NOMO-1 treated with dmso at 0.1 percent for 144 hours (cell line): ENCODE results near the gene VTCN1.

Experiments used
- DNase-seq: peaks from one replicate; lab custom pipeline; 2025; ENCODE audit not compliant: unreplicated experiment; lab: John Stamatoyannopoulos, UW

The VTCN1 gene

GRCh38 chr1:117210386-117210785, 341 bp downstream of the VTCN1 start:
- DNase-seq = no peak

GRCh38 chr1:117209094-117209493, 1.6 kb downstream of the VTCN1 start:
- no peak for DNase-seq

GRCh38 chr1:117208580-117208979, 2.1 kb downstream of the VTCN1 start:
- no peak for DNase-seq

- DNase-seq = no peak
These were observed 5.4 kb downstream of the VTCN1 start for GRCh38 chr1:117205368-117205767.

- no peak for DNase-seq
These were observed 8.9 kb downstream of the VTCN1 start for GRCh38 chr1:117201808-117202207.

- no peak for DNase-seq
These were observed 12.6 kb downstream of the VTCN1 start for GRCh38 chr1:117198097-117198496.

GRCh38 chr1:117189726-117190125, 21.0 kb downstream of the VTCN1 start:
- DNase-seq = no peak

GRCh38 chr1:117188816-117189437, 21.8 kb downstream of the VTCN1 start:
- no peak for DNase-seq

GRCh38 chr1:117188170-117188815, 22.4 kb downstream of the VTCN1 start:
- no peak for DNase-seq

- no peak for DNase-seq
These were observed 27.6 kb downstream of the VTCN1 start for GRCh38 chr1:117183112-117183511.

- DNase-seq = no peak
These were observed 28.4 kb downstream of the VTCN1 start for GRCh38 chr1:117182319-117182718.

- DNase-seq = no peak
These were observed 29.1 kb downstream of the VTCN1 start for GRCh38 chr1:117181630-117182041.

GRCh38 chr1:117180147-117180967, 30.4 kb downstream of the VTCN1 start:
- DNase-seq = no peak

- DNase-seq = no peak
These were observed 31.3 kb downstream of the VTCN1 start for GRCh38 chr1:117179471-117179870.

- DNase-seq = no peak
These were observed 32.0 kb downstream of the VTCN1 start for GRCh38 chr1:117178756-117179155.

- DNase-seq = no peak
These were observed 33.4 kb downstream of the VTCN1 start for GRCh38 chr1:117177376-117177775.

- no peak for DNase-seq
These were observed 34.1 kb downstream of the VTCN1 start for GRCh38 chr1:117176579-117176978.

GRCh38 chr1:117174851-117175250, 35.9 kb downstream of the VTCN1 start:
- DNase-seq = no peak

GRCh38 chr1:117173691-117174090, 37.0 kb downstream of the VTCN1 start:
- no peak for DNase-seq

- DNase-seq = no peak
These were observed 37.7 kb downstream of the VTCN1 start for GRCh38 chr1:117173006-117173405.

GRCh38 chr1:117171900-117172511, 38.7 kb downstream of the VTCN1 start:
- DNase-seq = no peak
